Lower lobe of right lung (tissue), 2 donors: ENCODE data around the gene SPATA17. TPM values are rescaled to one million over a fixed set of nuclear protein-coding genes. Genes with fewer than 3 reads are reported as not detected.
"Not testable (repeated sequence)": the region's sequence is repeated elsewhere in the genome, so short reads cannot be mapped to it uniquely, and the experiment has no call there.

ENCODE experiments used
- ATAC-seq, 2 donors: fragments of 200-7000 bp; cut with Tn5 transposase; one replicate each; pipeline ENCODE4 v1.9.1; 2020 to 2022; ENCODE audit warnings: mild to moderate bottlenecking in 2 of 2, moderate library complexity in 2 of 2
- DNase-seq: peaks from one replicate; pipeline ENCODE4 v3.0.0-alpha.2; 2020
- H3K27ac ChIP-seq: fragments of 200-600 bp; one replicate; pipeline ENCODE4 v1.8.0; 2022
- H3K27me3 ChIP-seq: fragments of 200-600 bp; one replicate; pipeline ENCODE4 v1.8.0; 2022; ENCODE audit warnings: low read depth
- H3K36me3 ChIP-seq: fragments of 200-600 bp; one replicate; pipeline ENCODE4 v1.8.0; 2022; ENCODE audit warnings: mild to moderate bottlenecking
- H3K4me1 ChIP-seq: fragments of 200-600 bp; one replicate; pipeline ENCODE4 v1.8.0; 2022
- H3K4me3 ChIP-seq: fragments of 200-600 bp; one replicate; pipeline ENCODE4 v1.8.0; 2022; ENCODE audit warnings: mild to moderate bottlenecking
- H3K9me3 ChIP-seq: fragments of 200-600 bp; one replicate; pipeline ENCODE4 v1.8.0; 2022
- intact Hi-C: fragments of 100-400 bp; cut with DNase I; formaldehyde crosslinking; loops from one replicate; pipeline ENCODE4 v1.11.0; 2022
- total RNA-seq: library from RNA; stranded (reverse); fragmentation: NEBNext Ultra II Directional; extraction: Animal tissue kit (Norgen Biotek cat#: 25700); gene quantifications from one replicate; pipeline ENCODE4 v1.2.1, GENCODE V29; 2021
- TF ChIP-seq, protein P1 (sequence below): fragments of 200-600 bp; IDR thresholded peaks from one replicate; pipeline ENCODE4 v1.8.0; 2022; ENCODE audit warnings: antibody characterized with exemption, mild to moderate bottlenecking
- donor health status: DM: no; HTN: yes; CAD: no; lungs with severe emphysema.

SPATA17 gene
- total RNA-seq, 1 donor from 2014 or later, result 4.0 TPM

DNA sequence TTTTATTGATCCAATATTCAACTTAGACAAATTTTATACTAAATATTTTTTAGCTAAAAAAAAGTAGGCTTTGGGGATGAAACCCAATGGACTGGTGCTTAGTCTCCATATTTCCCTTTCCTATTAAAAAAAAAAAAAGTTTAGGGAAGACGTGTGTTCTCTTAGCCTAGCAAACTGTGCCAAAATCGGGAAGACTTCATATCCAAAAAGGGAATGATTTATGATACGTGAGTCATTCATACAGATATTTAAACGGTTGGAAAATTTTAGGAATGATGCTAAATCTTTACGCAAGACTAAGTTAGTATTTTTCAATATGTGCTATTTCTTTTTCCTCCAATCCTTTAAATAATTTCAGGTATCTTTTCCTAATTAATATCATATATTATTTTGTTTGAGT, 50.7 kb downstream of the SPATA17 start:
- Histone ChIP-seq H3K9me3 (no peaks in the 10 kb centered on the region), H3K36me3 (no peaks in the 10 kb centered on the region), H3K4me1 (no peaks in the 10 kb centered on the region), H3K27me3 (no peaks in the 10 kb centered on the region), H3K4me3 (no peak overlapping the region), H3K27ac (no peak overlapping the region)
- TF ChIP-seq, protein P1, sequence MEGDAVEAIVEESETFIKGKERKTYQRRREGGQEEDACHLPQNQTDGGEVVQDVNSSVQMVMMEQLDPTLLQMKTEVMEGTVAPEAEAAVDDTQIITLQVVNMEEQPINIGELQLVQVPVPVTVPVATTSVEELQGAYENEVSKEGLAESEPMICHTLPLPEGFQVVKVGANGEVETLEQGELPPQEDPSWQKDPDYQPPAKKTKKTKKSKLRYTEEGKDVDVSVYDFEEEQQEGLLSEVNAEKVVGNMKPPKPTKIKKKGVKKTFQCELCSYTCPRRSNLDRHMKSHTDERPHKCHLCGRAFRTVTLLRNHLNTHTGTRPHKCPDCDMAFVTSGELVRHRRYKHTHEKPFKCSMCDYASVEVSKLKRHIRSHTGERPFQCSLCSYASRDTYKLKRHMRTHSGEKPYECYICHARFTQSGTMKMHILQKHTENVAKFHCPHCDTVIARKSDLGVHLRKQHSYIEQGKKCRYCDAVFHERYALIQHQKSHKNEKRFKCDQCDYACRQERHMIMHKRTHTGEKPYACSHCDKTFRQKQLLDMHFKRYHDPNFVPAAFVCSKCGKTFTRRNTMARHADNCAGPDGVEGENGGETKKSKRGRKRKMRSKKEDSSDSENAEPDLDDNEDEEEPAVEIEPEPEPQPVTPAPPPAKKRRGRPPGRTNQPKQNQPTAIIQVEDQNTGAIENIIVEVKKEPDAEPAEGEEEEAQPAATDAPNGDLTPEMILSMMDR, result no peak
- ATAC-seq (no peak), DNase-seq (no peak)
- intact Hi-C loops, result no loop called here

DNA sequence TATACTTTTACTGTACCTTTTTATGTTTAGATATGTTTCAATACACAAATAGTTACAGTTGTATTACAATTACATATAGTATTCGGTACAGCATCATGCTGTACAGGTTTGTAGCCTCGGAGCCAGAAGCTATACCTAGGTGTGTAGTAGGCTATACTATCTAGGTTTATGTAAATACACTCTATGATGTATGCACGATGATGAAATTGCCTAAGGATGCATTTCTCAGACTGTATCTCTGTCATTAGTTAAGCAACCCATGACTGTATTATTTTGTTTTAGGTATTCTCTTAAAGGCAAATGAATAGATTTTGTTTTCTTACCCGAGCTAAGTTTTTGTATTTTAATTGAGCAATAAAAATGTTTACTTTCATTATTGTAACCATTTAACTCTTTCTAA, 56.4 kb downstream of the SPATA17 start:
- DNase-seq, result no peak
- no peak for ATAC-seq

DNA sequence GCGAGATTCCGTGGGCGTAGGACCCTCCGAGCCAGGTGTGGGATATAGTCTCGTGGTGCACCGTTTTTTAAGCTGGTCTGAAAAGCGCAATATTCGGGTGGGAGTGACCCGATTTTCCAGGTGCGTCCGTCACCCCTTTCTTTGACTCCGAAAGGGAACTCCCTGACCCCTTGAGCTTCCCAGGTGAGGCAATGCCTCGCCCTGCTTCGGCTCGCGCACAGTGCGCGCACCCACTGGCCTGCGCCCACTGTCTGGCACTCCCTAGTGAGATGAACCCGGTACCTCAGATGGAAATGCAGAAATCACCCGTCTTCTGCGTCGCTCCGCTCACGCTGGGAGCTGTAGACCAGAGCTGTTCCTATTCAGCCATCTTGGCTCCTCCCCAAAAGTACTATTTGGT, 65.0 kb downstream of the SPATA17 start:
- H3K9me3 ChIP-seq, ATAC-seq, H3K36me3 ChIP-seq, H3K27ac ChIP-seq, H3K4me1 ChIP-seq, H3K27me3 ChIP-seq, DNase-seq, H3K4me3 ChIP-seq, intact Hi-C loops: not testable (repeated sequence)

More for the DNA sequence above, 56.4 kb downstream of the SPATA17 start:
- Histone ChIP-seq H3K4me3 (no peak overlapping the region), H3K4me1 (no peaks in the 10 kb centered on the region), H3K27ac (no peak overlapping the region), H3K36me3 (no peaks in the 10 kb centered on the region), H3K9me3 (no peaks in the 10 kb centered on the region), H3K27me3 (no peaks in the 10 kb centered on the region)
- TF ChIP-seq, protein P1, result no peak
- intact Hi-C loops, result no loop called here

DNA sequence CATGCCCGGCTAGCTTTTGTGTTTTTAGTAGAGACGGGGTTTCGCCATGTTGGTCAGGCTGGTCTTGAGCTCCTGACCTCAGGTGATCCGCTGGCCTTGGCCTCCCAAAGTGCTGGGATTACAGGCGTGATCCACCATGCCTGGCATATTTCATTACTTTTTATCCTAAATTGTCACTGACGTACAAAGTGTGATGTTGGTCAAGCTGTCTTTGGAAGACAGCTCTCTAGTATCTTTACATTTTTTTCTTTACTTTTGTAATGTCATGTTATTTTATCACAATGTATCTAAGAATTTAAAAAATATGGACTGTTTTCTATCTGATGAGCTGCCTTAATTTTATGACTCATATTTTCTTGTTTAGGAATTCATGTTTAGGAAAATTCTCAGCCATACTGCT, 72.2 kb downstream of the SPATA17 start:
- no peak overlapping the region for H3K4me3 ChIP-seq
- TF ChIP-seq, protein P1, result no peak
- H3K36me3 ChIP-seq, result no peaks in the 10 kb centered on the region
- H3K4me1 ChIP-seq, result no peaks in the 10 kb centered on the region
- no peak for ATAC-seq
- no peak for DNase-seq
- no peaks in the 10 kb centered on the region for H3K27me3 ChIP-seq
- H3K27ac ChIP-seq, result no peak overlapping the region
- intact Hi-C loops, result no loop called here
- H3K9me3 ChIP-seq, result no peaks in the 10 kb centered on the region

DNA sequence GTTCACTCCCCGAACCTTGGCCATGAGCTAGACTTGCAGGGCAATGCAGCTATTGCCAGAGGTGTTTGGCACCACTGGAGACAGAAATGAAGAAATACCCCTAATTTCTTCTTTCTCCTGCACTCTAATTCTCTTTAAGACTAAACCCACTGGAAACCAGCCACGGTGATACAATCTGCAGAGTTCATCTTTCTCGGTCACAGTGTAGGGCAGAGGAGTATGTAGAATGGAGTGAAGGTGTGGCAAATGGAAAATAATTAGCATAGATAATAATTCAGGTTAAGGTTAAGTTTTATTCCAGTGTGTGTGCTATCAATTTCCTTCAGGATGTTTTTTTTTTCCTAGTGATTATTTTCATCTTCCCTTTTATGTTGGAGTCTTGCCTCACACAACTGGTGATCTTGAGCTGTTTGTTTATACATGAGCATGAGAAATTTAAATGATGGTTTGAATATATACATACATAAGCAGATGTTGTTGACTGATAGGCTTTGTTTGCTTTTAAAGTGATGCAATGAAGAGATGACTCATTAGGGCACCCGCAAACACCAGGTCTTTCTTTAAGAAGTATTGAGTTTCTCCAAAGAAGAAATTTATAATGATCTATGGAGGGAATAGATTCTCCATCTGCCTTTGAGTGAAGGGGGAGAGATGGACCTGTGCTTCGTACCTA, 81.9 kb downstream of the SPATA17 start:
- DNase-seq, result no peak
- Histone ChIP-seq H3K36me3 (no peaks in the 10 kb centered on the region), H3K4me3 (no peak overlapping the region), H3K4me1 (no peaks in the 10 kb centered on the region), H3K27me3 (no peaks in the 10 kb centered on the region), H3K9me3 (no peaks in the 10 kb centered on the region), H3K27ac (no peak overlapping the region)
- TF ChIP-seq, protein P1, result no peak
- no peak for ATAC-seq
- intact Hi-C loops, result no loop called here

DNA sequence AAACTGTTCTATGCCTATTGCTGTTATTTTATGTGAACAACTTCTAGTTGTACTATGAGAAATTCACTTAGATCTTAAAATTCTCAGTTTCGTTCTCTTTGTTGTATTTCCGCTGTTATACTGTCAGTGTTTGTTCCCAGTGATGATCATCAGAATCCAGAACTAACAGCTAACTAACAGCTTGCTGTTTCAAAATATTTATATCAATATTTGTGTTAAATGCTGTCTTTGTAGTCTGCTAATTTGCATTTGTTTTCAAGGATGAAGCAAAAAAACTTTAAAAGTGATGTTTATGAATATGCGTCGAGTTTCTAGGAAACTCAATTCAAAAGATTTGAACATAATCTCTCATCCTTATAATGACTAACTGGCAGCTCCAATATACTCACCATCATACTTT, 84.5 kb downstream of the SPATA17 start:
- H3K4me3 ChIP-seq, result no peak overlapping the region
- no peaks in the 10 kb centered on the region for H3K27me3 ChIP-seq
- no peak for DNase-seq
- intact Hi-C loops, result no loop called here
- H3K9me3 ChIP-seq, result no peaks in the 10 kb centered on the region
- no peaks in the 10 kb centered on the region for H3K36me3 ChIP-seq
- no peaks in the 10 kb centered on the region for H3K4me1 ChIP-seq
- no peak overlapping the region for H3K27ac ChIP-seq
- ATAC-seq, result no peak
- TF ChIP-seq, protein P1, result no peak
